Inferior parietal cortex (tissue), 1 donor: ENCODE results near the gene COMP.

Experiments
- DNase-seq: peaks from one replicate; pipeline ENCODE4 v3.0.0-alpha.2; 2016; ENCODE audit errors: extremely low spot score

COMP gene

DNA sequence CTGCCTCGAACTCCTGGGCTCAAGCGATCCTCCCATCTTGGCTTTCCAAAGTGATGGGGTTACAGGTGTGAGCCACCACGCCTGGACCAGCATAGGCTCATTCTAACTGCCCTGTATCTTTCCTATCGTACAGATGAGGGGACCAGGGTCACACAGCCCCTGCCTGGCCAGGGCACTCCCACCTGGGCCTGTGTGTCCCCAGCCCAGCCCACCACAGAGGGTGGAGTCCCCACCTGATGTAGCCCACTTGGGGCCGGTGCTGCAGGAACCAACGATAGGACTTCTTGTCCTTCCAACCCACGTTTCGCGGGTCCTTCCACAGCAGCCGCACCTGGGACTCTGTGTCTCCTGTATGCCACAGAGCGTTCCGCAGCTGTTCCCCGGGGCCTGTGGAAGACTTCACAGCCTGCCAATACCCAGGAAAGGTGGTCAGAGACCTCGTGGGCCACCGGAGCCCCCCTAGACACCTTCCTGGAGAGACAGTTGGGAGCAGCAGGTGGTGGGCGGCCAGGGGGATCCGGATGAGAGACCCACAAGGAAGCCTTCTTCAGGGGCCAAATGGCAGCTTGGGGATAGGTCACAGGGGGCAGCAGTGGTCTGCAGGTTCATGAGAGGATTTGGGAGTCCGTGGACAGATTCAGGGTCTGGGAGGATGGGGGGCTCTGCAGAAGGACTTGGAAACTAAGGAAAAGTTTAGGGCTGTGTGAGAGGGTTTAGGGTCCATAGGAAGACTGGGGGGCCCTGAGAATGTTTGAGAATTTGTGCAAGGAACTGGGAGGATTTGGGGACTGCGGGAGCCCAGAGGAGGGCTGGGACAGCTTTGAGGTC, 6.9 kb downstream of the COMP start:
- no peak for DNase-seq

DNA sequence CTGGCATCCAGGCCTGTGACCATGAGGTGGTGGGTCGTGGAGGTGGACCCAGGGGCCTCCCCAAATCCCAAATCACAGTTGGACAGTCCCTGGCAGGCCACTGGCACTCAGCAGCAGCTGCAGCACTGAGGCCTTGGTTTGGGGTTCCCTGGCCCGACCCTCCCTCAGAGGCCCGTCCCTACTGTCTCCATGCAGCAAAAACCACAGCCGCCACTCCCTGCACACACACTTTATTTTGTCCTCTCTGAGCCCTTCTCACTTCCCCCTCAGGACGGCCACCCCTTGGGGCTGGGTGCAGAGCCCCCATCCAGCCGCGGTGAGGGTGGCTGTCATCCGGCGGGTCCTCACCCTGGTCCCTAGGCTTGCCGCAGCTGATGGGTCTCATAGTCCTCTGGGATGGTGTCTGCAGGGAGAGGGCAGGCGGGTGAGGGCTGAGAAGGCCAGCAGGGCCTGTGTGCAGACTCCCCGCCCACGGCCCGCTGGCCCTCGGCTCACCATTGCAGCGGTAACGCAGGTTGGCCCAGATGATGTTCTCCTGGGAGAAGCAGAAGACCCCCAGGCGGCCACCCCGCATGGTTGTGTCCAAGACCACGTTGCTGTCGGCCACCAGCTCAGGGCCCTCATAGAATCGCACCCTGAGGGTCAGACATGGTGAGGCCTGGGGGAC, 8.4 kb downstream of the COMP start:
- DNase-seq: no peak

DNA sequence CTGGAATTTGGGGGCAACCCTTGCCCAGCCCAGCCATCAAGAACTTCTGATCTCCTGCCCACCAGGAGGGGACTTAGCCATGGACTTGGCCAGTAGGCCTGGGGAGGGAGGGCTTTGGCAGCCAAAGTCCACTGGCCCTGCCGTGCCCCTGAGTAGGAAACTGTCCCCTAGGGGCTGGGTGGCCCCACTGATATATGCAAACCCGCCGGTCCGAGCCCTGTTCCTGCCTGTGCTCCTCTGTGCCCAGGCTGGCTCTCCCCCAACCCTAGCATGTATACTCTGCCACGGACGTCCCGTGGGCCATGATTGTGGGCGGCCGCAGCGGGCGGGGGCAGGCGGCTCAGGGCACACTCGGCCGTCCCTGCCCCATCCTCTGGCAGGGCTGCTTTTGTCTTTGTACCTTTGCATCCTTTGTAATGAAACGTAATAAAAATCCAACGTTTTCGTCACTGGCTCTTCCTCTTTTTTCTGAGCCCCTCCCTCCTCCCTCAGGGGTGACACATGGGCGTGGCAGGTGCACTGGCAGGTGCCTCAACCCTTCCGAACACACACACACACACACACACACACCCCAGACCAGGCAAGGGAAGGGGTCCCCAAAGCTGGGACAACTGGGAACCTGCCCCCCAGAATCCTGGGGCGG, 9.1 kb downstream of the COMP start:
- DNase-seq: no peak

DNA sequence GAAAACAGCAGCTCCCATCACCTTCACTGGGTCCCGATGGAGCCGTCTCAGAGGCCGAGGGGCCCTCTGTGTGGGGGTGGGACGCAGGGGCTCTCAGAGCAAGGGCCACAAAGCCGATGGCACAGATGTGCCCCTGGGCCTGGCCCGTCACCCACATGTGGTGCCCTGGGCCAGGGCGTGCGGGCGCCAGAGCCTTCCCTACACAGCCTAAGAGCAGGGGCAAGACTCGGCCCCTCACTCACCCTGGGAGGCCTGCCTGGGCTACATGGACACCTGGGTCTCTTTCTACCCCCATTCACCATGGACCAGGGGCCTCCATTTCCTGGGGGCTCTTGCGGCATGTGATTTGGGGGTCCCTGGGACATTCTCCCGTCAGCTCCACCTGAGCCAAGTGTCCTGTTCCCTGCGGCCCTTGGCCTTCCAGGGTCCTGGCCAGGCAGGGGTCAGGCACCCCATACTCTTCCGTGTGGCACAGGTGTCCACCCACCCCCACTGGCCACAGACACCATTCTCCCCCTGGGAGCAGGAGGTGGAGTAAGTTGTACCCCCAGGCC, 10.0 kb downstream of the COMP start:
- DNase-seq: no peak

DNA sequence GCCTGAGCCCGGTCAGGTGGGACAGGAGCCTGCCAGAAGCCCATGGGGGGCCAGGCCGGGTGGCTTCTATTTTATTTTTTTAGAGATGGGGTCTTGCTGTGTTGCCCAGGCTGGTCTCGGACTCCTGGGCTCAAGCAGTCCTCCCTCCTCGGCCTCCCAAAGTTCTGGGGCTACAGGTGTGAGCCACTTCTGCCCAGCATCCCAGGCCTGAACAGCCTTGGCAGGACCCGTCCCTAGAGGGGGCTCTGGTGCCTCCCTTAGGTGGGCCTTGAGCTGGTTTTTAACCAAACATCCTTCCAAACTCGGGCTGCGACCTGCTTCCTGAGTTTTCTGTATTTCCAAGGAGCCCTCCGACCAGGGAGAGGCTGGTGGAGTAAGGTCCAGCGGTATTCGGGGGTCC, 10.5 kb downstream of the COMP start:
- no peak for DNase-seq

DNA sequence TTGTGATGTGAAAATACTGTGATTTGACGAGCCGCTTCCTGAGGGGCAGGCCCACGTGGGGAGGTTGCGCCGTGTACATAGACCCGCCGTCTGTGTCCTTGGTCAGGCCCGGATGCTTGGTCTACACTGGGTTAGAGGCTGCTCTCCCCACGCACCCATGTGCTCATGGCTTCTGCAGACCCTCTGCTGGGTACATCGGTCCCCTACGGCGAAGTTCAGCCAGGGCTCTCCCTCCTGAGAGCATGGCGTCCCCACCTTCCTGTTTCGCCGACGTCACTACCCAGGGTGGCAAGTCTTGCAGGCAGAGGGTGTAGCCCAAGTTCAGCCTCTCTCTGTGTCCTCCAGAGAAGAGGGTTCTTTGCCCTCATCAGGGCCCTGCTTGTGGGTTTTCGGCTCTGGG, 11.0 kb downstream of the COMP start:
- no peak for DNase-seq

DNA sequence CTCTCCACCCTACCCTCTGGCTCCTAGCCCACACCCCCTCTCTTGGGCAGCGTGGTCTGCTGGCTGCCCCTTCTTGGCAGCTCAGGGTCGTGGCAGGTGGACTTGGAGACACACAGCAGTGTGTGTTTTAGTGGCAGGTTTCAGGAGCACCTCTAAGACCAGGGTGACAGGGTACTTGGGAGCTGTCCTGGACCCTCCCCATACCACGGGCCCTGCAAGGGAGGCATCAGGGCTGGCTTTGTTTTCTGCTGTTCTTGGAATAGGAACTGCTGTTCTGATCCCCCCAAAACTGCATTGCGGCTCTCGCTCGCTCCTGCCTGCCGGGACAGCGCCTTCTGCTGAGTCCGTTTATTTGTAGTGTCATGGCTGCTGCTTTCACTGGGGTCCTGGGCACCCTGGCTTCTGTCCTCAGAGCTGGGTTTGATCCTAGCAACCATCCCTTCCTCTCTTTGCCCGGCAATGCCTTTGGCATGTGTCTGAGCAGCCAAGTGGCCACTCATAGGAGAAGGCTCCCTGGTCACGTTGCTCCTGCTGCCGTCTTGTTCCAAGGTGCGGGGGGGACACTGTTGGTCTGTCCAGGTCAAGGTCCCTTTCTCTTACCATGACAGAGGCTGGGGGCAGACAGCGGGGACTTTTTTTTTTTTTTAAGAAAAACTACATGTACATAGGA, 12.1 kb downstream of the COMP start:
- DNase-seq: no peak

DNA sequence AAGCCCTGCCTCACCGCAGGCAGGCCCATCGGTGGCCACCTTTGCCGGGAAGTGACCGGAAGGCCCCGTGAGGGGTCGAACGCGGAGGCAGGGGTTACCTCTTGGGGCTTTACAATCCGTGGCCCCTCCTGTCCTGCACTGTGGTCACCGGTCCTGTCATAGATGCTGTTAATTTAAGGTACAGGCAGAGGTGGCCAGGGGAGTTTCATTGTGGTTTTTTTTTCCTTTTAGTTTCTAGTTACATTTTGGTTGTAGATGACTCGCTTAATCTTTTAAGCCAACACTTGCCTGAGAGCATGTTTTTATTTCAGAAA, 13.1 kb downstream of the COMP start:
- no peak for DNase-seq

DNA sequence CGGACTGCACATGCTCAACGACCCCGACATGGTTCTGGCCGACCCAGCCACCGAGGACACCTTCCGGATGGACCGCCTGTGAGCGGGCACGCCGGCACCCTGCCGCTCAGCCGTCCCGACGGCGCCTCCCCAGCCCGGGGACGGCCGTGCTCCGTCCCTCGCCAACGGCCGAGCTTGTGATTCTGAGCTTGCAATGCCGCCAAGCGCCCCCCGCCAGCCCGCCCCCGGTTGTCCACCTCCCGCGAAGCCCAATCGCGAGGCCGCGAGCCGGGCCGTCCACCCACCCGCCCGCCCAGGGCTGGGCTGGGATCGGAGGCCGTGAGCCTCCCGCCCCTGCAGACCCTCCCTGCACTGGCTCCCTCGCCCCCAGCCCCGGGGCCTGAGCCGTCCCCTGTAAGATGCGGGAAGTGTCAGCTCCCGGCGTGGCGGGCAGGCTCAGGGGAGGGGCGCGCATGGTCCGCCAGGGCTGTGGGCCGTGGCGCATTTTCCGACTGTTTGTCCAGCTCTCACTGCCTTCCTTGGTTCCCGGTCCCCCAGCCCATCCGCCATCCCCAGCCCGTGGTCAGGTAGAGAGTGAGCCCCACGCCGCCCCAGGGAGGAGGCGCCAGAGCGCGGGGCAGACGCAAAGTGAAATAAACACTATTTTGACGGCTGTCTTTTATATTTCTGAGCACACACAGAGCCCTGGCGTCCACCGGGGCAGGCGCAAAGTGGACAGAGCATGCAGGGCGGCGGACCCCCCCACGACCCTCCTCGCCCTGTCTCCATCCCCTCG, 13.6 kb downstream of the COMP start:
- no peak for DNase-seq

DNA sequence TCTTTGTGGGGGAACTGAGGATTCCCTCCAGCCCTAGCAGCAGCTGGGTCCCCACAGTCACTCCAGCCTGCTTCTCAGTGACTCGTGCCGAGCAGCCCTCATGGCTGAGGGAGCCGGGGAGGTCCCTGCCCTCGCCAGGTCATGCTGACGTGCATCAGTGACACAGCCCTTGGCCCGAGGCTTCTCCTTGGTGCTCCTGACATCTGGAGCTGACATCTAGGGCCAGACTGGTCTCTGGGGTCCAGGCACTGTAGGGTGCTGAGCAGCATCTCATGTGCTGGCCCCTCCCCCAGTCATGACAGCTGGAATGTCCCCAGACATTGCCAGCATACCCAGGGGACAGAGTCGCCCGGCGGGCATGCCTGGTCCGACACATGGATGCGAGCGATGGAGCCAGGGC, 14.4 kb downstream of the COMP start:
- DNase-seq: no peak

DNA sequence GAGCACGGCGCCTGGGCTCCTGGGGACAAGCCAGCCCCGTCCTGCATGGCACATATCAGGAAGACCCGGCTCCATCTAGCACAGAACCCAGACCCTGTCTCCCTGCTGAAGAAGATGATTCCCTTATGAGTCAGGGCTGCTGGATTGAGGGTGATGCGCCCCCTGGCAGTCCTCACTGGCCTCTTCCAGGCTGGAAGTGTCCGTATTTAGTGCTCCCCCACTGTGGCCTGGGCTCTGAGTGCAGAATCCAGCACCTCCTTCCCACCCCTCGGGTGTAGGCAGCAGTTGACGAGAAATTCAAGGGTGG, 14.9 kb downstream of the COMP start:
- no peak for DNase-seq

DNA sequence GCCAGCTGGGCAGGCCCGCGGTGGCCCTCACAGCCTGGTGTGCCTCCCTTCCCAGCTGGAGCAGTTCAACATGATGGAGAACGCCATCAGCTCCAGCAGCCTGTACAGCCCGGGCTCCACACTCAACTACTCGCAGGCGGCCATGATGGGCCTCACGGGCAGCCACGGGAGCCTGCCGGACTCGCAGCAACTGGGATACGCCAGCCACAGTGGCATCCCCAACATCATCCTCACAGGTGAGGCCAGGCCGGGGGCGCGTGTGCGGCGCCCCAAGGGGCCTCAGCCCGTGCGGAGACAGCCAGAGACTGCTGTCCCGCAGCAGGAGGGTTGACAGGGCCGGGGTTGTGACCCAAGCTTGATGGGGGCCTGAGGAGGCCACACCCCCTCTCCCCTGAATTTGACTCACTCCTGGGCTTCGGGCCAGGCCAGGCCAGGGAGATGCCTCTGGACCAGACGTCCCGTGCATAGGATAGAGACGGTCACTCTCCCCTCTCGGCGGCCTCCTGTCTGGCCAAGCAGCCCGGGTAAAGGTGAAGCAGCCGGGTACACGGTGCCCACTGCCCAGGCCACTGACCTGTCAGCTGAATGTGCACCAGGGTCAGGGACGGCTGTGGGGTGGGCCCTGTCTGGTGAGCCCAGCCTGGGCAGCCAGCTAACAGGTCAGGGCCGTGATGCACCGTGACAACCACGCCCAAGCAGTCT, 15.4 kb downstream of the COMP start:
- DNase-seq: no peak

DNA sequence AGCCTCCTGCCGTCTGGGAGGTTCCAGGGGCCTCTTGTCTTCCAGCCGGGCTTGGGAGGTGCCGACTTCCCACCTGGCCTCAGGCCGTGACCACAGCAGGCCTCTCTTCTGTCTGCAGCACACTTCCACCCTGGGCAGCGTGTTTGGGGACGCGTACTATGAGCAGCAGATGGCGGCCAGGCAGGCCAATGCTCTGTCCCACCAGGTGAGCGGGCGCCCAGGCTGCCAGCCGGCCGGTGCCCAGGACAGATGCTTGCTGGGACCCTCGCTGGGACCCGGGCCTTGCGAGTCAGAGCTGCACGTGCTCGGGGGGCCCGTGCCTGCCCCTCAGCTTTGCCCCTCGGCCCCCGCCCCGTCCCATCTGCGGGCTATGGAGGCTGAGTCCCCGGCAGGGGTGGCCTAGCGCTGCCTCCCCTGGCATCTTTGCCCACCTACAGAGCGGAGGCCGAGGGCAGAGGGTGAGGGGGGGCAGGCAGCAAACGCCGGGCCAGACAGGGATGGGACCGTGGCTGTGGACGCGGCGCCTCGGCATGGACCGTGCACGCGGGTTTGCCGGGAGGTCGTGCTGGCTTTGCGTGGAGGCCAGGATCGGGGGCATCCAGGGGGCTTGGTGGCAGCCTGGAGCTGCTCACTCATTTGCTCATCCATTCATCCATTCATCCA, 16.2 kb downstream of the COMP start:
- DNase-seq: no peak

DNA sequence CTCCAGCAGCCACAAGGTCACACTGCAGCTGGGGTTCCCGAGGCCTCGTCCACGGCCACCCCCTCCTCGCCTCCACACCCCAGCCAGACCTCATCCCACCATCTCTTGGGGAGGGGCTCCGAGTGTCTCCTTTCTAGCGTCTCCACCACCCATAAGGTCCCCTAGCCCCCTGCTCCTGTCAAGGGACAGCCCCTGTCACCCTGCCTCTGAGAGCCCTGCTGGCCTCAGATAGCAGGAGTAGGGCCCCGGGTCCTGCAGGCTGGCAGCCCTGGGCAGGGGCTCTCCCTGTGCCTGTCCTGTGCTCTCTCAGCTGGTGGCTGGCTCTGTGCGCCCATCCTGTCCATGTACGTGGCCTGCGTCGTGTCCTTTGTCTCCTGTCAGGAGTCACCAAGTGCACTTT, 17.0 kb downstream of the COMP start:
- DNase-seq: no peak

DNA sequence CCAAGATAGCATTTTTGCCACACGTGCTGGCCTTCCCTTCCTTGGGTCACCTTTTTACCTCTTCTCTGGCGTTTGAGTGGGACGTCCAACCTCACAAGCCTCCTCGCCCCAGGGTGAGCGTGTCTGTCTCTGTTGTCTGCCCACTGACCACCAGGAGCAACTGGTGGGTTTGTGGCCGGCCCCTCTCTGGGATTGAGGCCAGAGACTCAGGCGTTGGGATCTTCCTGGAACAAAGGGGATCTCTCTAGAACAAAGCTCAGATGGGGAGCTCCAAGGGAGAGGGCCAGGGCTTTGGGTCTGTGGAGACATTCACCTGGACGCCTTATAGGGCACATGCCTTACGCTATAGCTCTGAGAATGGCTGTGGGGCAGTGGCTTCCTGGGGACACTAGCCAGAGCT, 17.4 kb downstream of the COMP start:
- DNase-seq: no peak

DNA sequence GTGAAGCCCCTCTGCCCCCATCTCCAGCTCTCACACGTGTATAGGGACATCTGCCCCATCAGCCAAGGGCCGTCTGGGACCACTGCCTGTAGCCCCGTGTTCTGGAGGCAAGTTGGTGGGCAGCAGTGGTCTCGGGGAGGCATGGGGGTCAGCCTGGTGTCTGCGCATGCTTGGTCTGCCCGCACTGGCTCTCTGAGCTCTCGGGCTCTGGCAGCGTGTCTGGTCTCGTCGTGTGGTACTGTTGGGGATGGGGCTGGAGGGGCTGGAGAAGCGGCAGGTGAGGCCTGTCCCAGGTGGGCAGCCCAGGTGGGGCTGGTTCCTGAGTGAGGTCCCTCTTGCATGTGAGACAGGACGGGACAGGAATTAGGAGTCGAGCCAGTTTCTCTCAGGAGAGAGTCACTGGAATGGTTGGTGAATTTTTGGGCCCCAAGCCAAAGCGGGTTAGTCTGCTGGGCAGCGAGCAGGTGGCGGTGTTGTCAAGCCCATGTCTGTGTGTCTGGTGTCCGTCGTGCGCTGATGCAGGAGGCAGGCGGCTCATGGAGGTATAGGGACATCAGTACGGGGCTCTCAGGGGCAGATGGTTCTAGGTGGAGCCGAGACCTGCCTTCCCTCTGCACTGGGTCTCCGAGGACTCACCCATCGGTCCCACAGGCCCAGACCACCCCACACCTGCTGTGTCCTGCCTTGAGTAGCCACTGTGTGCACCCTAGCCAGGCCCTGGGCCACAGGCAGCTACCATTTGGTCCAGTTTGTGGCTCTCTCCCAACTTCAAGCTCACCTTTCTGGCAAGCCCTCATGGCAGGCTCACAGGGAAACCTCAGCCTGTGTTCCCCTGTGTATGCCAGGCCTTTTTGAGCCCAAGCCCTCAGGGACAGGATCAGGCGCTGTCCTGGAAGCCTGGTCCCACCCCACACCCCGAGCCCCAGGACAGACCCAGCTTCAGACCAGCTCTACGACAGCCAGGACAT, 18.2 kb downstream of the COMP start:
- DNase-seq: no peak

DNA sequence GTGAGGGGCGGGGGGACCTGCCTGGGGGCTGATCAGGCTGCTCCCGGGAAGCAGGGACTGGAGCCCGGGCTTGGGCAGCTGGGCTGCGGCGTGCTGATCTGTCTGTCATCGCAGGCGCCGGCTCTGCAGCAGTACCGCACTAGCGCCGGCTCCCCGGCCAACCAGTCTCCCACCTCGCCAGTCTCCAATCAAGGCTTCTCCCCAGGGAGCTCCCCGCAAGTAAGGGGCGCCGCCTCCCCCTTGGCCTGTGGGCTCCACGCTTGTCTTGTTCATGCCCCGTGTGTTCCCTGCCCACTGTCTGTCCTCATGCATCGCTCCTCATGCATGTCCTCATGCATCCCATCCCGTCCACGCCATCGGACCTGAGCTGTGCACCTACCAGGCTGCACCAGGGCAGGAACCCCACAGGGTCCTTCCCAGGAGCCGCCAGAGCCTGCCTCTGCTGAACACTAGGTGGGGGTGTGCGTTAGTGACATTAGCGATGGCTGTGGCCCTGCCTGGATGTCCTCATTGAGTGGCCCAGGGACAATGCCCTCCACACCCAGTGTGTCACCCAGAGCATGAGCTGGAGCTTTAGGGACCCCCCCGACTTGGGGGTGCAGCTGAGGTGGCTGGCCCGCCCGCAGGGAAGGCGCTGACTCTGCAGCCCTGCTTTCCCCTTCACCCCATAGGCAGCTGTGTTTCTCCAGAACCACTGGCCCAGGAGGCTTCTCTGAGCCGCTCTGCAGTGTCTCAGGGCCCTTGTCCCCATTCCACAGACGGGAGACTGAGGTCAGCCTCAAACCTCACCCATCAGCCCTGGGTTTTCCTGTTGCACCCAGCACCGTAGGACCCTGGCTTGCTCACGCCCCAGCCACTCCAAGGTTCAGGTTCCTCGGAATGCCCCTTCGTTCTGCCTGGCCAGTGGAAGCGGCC, 19.5 kb downstream of the COMP start:
- DNase-seq: no peak

DNA sequence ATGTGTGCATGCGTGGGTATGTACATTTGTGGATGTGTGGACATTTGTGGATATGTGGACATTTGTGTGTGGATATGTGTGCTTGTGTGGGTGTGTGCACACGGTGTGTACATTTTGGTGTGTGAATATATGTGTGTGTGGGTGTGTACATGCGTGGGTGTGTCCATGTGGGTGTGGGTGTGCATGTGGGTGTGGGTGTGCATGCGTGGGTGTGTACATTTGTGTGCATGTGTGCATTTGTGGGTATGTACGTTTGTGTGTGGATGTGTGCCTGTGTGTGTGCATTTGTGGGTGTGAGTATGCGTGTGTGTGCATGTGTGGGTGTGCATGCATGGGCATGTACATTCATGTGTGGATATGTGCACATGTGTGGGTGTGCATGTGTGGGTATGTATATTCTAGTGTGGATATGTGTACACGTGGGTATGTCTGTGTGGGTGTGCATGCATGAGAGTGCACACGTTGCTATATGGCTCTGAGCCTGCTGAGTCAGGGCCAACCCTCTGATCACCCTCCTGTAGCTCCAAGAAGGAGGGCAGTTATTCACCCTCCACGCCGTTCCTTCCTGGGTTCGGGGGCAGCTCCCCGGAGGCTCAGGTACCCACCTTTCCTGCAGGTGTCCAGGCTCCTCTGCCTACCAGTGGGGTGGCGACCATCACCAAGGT, 20.3 kb downstream of the COMP start:
- no peak for DNase-seq
